Measurements from ENCODE around the gene IFT25.

The IFT25 gene

GRCh38 chr1:53956308-53957168, 11.0 kb upstream of the IFT25 start:
- DNase-seq: no peak

- DNase-seq: no peak
Observed at GRCh38 chr1:53954128-53954527, 8.6 kb upstream of the IFT25 start.

GRCh38 chr1:53951697-53952096, 6.2 kb upstream of the IFT25 start:
- no peak for DNase-seq

GRCh38 chr1:53949023-53949990, 3.8 kb upstream of the IFT25 start:
- DNase-seq: peak; percentile 13 to 34

GRCh38 chr1:53948291-53948690, 2.8 kb upstream of the IFT25 start:
- no peak for DNase-seq

GRCh38 chr1:53947172-53947907, 1.8 kb upstream of the IFT25 start:
- no peak for DNase-seq

GRCh38 chr1:53946252-53947171, 1.0 kb upstream of the IFT25 start, which contains the start of gene LRRC42:
Gene LRRC42, plus strand, starts transcription at chr1:53946350. Its CDS starts 5,650 bp downstream, at chr1:53952000.
- DNase-seq: no peak

GRCh38 chr1:53945183-53945432, 391 bp downstream of the IFT25 start:
- DNase-seq: no peak

- no peak for DNase-seq
Observed at GRCh38 chr1:53944469-53945182, 873 bp downstream of the IFT25 start.

GRCh38 chr1:53943490-53944043, 1.9 kb downstream of the IFT25 start:
- DNase-seq: no peak

GRCh38 chr1:53943090-53943489, 2.4 kb downstream of the IFT25 start:
- no peak for DNase-seq

- no peak for DNase-seq
Observed at GRCh38 chr1:53942127-53942957, 3.2 kb downstream of the IFT25 start.

- no peak for DNase-seq
Observed at GRCh38 chr1:53938136-53938830, 7.2 kb downstream of the IFT25 start.

- no peak for DNase-seq
Observed at GRCh38 chr1:53936430-53936829, 9.1 kb downstream of the IFT25 start.

GRCh38 chr1:53934170-53934765, 11.2 kb downstream of the IFT25 start:
- no peak for DNase-seq

- no peak for DNase-seq
Observed at GRCh38 chr1:53931523-53931922, 14.0 kb downstream of the IFT25 start.

GRCh38 chr1:53930932-53931331, 14.6 kb downstream of the IFT25 start:
- no peak for DNase-seq

- no peak for DNase-seq
Observed at GRCh38 chr1:53929246-53929960, 16.1 kb downstream of the IFT25 start.

Measured in CD4-positive, alpha-beta T cell treated with Interleukin-1 beta for 1 hour (primary cell).